ENCODE data around the gene PCSK5. TPM values are rescaled to one million over a fixed set of nuclear protein-coding genes. Genes with fewer than 3 reads are reported as not detected.

Gene PCSK5
- total and polyA plus RNA-seq, 2 of the 8 experiments (the other 6 are each of a cell fraction or from before 2014, with no cell fraction given): 5.5 to 10.7 TPM

- DNase-seq (ENCODE audit: low read depth in 1 of 2, low spot score in 2 of 2): no peak
- Histone ChIP-seq H4K8ac (ENCODE audit: extremely low read depth, insufficient read depth, low read length) (no peak overlapping the region), H3K23me2 (ENCODE audit: low read depth, low read length) (no peaks in the 10 kb centered on the region), H3K4ac (replicated peaks; ENCODE audit: insufficient read length, low read depth, low read length) (no peak overlapping the region), H4K5ac (ENCODE audit: insufficient read length, low read depth, low read length) (no peak overlapping the region), H2BK12ac (ENCODE audit: low read depth, low read length) (no peak overlapping the region), H2AK5ac (ENCODE audit: low read depth, low read length) (no peak overlapping the region), H3K79me1 (ENCODE audit: low read depth, low read length) (no peaks in the 10 kb centered on the region), H2BK5ac (ENCODE audit: low read depth, low read length) (no peak overlapping the region), H3K9ac (replicated peaks in 1 of 4; ENCODE audit: extremely low read depth in 1 of 4, low read depth in 3 of 4, low read length in 3 of 4) (no peak overlapping the region), H3K14ac (ENCODE audit: insufficient read length) (no peak overlapping the region), H4K20me1 (replicated peaks in 1 of 2; ENCODE audit: control insufficient read depth in 1 of 2, insufficient read depth in 2 of 2, low read length in 2 of 2) (no peaks in the 10 kb centered on the region), H2BK20ac (ENCODE audit: low read length) (no peak overlapping the region), H3K79me2 (ENCODE audit: control insufficient read depth in 1 of 2, insufficient read depth in 2 of 2, low read length in 2 of 2) (no peaks in the 10 kb centered on the region), H3K23ac (ENCODE audit: insufficient read length) (no peak overlapping the region), H2BK15ac (ENCODE audit: low read length) (no peak overlapping the region), H3K36me3 (ENCODE audit: control insufficient read depth in 2 of 4, insufficient read depth in 4 of 4, low read length in 3 of 4) (no peaks in the 10 kb centered on the region), H3K4me2 (ENCODE audit: insufficient read depth in 1 of 2, low read depth in 2 of 2, low read length in 2 of 2) (no peak overlapping the region), H3K9me3 (ENCODE audit: insufficient read depth in 2 of 2, low read depth in 1 of 2, low read length in 1 of 2) (no peaks in the 10 kb centered on the region), H3K27ac (ENCODE audit: low read depth, low read length) (no peak overlapping the region), H4K91ac (replicated peaks; ENCODE audit: insufficient read length, low read length) (no peak overlapping the region), H3K4me1 (replicated peaks in 1 of 4; ENCODE audit: control insufficient read depth in 3 of 4, insufficient read depth in 4 of 4, low read length in 3 of 4) (no peaks in the 10 kb centered on the region), H2BK120ac (replicated peaks; ENCODE audit: low read depth, low read length) (no peak overlapping the region), H3K4me3 (ENCODE audit: extremely low read depth in 1 of 4, insufficient read depth in 2 of 4, low read depth in 3 of 4, low read length in 4 of 4) (no peak overlapping the region), H2AFZ (ENCODE audit: low read length) (no peak overlapping the region), H3K56ac (replicated peaks; ENCODE audit: insufficient read length, low read depth, low read length) (no peak overlapping the region), H3K27me3 (replicated peaks in 1 of 4; ENCODE audit: control insufficient read depth in 3 of 4, extremely low read depth in 1 of 4, insufficient read depth in 3 of 4, low read length in 3 of 4) (no peaks in the 10 kb centered on the region), H3K18ac (ENCODE audit: extremely low read depth, low read length) (no peak overlapping the region)
- ChIA-PET POLR2A (ENCODE audit: partially characterized antibody) (no interaction called here), CTCF (ENCODE audit: partially characterized antibody) (interaction anchor here (0.7 kb wide), 1 partner anchor 47 kb away, joined by 3 read pairs; no protein-coding TSS in a partner anchor)
- no peak for FAIRE-seq
- TF ChIP-seq BACH1 (IDR thresholded peaks at IDR 0.05; ENCODE audit: low read length): no peak
- 0 out of 2 replicates have a peak, but pooled peaks have one; percentile 35 for TF ChIP-seq KDM1A (IDR thresholded peaks at IDR 0.05; ENCODE audit: borderline replicate concordance, low read length)
- WGBS, 2 experiments (ENCODE audit: extremely low coverage in 1 of 2, insufficient coverage in 1 of 2, insufficient read length in 1 of 2, insufficient replicate concordance in 2 of 2, low coverage in 1 of 2, low lambda C conversion rate in 2 of 2, missing lambda C conversion rate in 1 of 2): 100% methylated on average over 1 of the region's 1 CpG; no CpG with 5 or more reads in 1 of the 2 experiments
Observed at GRCh38 chr9:76349865-76350264, 459.4 kb downstream of the PCSK5 start.
